ENCODE measurements around the gene SSBP4. TPM values are rescaled to one million over a fixed set of nuclear protein-coding genes. Genes with fewer than 3 reads are reported as not detected.

SSBP4 gene
- total and polyA plus RNA-seq, 2 of the 8 experiments (the other 6 are each of a cell fraction or from before 2014, with no cell fraction given), result 26.4 to 33.7 TPM

DNA sequence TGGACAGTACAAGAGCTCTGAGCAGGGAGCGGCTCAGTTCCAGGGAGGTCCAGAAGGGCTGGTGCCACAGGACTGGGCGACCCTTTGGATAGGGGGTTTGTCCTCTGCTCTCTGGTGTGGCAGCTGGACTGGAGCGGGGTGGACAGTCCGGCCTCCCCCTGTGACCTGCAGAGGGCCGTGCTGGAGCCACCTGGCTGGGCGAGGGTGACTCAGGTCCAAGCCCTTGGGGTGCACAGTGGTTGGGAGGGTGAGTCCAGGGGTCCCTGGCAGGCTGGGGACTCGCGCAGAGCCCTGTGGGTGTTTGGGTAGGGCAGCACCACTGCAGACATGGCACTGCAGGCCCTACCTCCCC lies 7.2 kb downstream of the SSBP4 start:
- H3K23ac ChIP-seq (ENCODE audit: insufficient read length), result no peak overlapping the region
- H3K27me3 ChIP-seq (replicated peaks in 1 of 4; ENCODE audit: control insufficient read depth in 3 of 4, extremely low read depth in 1 of 4, insufficient read depth in 3 of 4, low read length in 3 of 4), result no peaks in the 10 kb centered on the region; a peak in 2 of 7 replicates
- H3K27ac ChIP-seq (ENCODE audit: low read depth, low read length), result no peak overlapping the region
- H3K4ac ChIP-seq (replicated peaks; ENCODE audit: insufficient read length, low read depth, low read length), result no peak overlapping the region
- H3K56ac ChIP-seq (replicated peaks; ENCODE audit: insufficient read length, low read depth, low read length), result no peak overlapping the region
- H2BK15ac ChIP-seq (ENCODE audit: low read length), result no peak overlapping the region
- H3K18ac ChIP-seq (ENCODE audit: extremely low read depth, low read length), result no peak overlapping the region
- H4K8ac ChIP-seq (ENCODE audit: extremely low read depth, insufficient read depth, low read length), result no peak overlapping the region
- H3K4me3 ChIP-seq (ENCODE audit: extremely low read depth in 1 of 4, insufficient read depth in 2 of 4, low read depth in 3 of 4, low read length in 4 of 4), result no peak overlapping the region
- POLR2A ChIA-PET (ENCODE audit: partially characterized antibody), result interaction anchor here (0.8 to 3.8 kb wide), 5 partner anchors 8 to 134 kb away, joined by 4 to 27 read pairs (median 5); partner anchors contain the start of gene ISYNA1
- DNase-seq (ENCODE audit: low read depth in 1 of 2, low spot score in 2 of 2) (no peak), FAIRE-seq (no peak)
- no peak overlapping the region for H3K14ac ChIP-seq (ENCODE audit: insufficient read length)
- CTCF ChIA-PET (ENCODE audit: partially characterized antibody), result interaction anchor here (1.3 kb wide), 1 partner anchor 45 kb away, joined by 3 read pairs; no protein-coding TSS in a partner anchor
- H3K4me2 ChIP-seq (ENCODE audit: insufficient read depth in 1 of 2, low read depth in 2 of 2, low read length in 2 of 2), result no peak overlapping the region
- no peak for TF ChIP-seq MAFK (IDR thresholded peaks at IDR 0.05; ENCODE audit: low read depth, low read length)
- TF ChIP-seq EZH2 (IDR thresholded peaks at IDR 0.05; ENCODE audit: low read depth, low read length, severe bottlenecking), result no peak
- TF ChIP-seq CTBP2 (IDR thresholded peaks at IDR 0.05; ENCODE audit: borderline replicate concordance, insufficient read depth, insufficient read length, low read length), result no peak
- TF ChIP-seq POLR2AphosphoS5 (IDR thresholded peaks at IDR 0.05; ENCODE audit: low read depth, low read length), result no peak
- TF ChIP-seq CBX5 (IDR thresholded peaks at IDR 0.05; ENCODE audit: low read depth, low read length), result no peak
- no peak for TF ChIP-seq KDM5A (IDR thresholded peaks at IDR 0.05; ENCODE audit: low read length)
- no peak for TF ChIP-seq CEBPB (IDR thresholded peaks at IDR 0.05; ENCODE audit: low read depth, low read length)
- TF ChIP-seq BACH1 (IDR thresholded peaks at IDR 0.05; ENCODE audit: low read length), result no peak
- TF ChIP-seq RBBP5 (IDR thresholded peaks at IDR 0.05; ENCODE audit: borderline replicate concordance, low read depth, low read length), result no peak
- no peak for TF ChIP-seq EGR1 (IDR thresholded peaks at IDR 0.05; ENCODE audit: borderline replicate concordance, low read depth, low read length)
- no peak for TF ChIP-seq CTCF (IDR thresholded peaks at IDR 0.05; ENCODE audit: control extremely low read depth in 1 of 3, insufficient read depth in 1 of 3, low read depth in 1 of 3, low read length in 3 of 3)
- H3K79me2 ChIP-seq (ENCODE audit: control insufficient read depth in 1 of 2, insufficient read depth in 2 of 2, low read length in 2 of 2), result peaks cover 0 to 4% of the 10 kb centered on the region in 2 experiments; a peak in 1 of 4 replicates
- H3K4me1 ChIP-seq (replicated peaks in 1 of 4; ENCODE audit: control insufficient read depth in 3 of 4, insufficient read depth in 4 of 4, low read length in 3 of 4), result peaks cover 0 to 36% (median 26%) of the 10 kb centered on the region in 4 experiments; a peak in 6 of 7 replicates
- no peak overlapping the region for H2BK120ac ChIP-seq (replicated peaks; ENCODE audit: low read depth, low read length)
- peaks cover 3% of the 10 kb centered on the region; the same call in 1 of the 2 replicates for H3K79me1 ChIP-seq (ENCODE audit: low read depth, low read length)
- H3K36me3 ChIP-seq (ENCODE audit: control insufficient read depth in 2 of 4, insufficient read depth in 4 of 4, low read length in 3 of 4), result no peaks in the 10 kb centered on the region
- H4K5ac ChIP-seq (ENCODE audit: insufficient read length, low read depth, low read length), result no peak overlapping the region
- WGBS, 2 experiments (ENCODE audit: extremely low coverage in 1 of 2, insufficient coverage in 1 of 2, insufficient read length in 1 of 2, insufficient replicate concordance in 2 of 2, low coverage in 1 of 2, low lambda C conversion rate in 2 of 2, missing lambda C conversion rate in 1 of 2), result 91% methylated on average over 8 of the region's 8 CpGs; no CpG with 5 or more reads in 1 of the 2 experiments
- peaks cover 6% of the 10 kb centered on the region; the same call in 1 of the 2 replicates for H3K23me2 ChIP-seq (ENCODE audit: low read depth, low read length)
- H2BK20ac ChIP-seq (ENCODE audit: low read length), result no peak overlapping the region
- H3K9me3 ChIP-seq (ENCODE audit: insufficient read depth in 2 of 2, low read depth in 1 of 2, low read length in 1 of 2), result no peaks in the 10 kb centered on the region
- no peak overlapping the region for H2AFZ ChIP-seq (ENCODE audit: low read length)
- no peak overlapping the region for H2AK5ac ChIP-seq (ENCODE audit: low read depth, low read length)
- no peak overlapping the region for H2BK5ac ChIP-seq (ENCODE audit: low read depth, low read length)
- peaks cover 4 to 15% of the 10 kb centered on the region in 2 experiments for H4K20me1 ChIP-seq (replicated peaks in 1 of 2; ENCODE audit: control insufficient read depth in 1 of 2, insufficient read depth in 2 of 2, low read length in 2 of 2)
- H2BK12ac ChIP-seq (ENCODE audit: low read depth, low read length), result no peak overlapping the region
- no peak overlapping the region for H4K91ac ChIP-seq (replicated peaks; ENCODE audit: insufficient read length, low read length)
- H3K9ac ChIP-seq (replicated peaks in 1 of 4; ENCODE audit: extremely low read depth in 1 of 4, low read depth in 3 of 4, low read length in 3 of 4), result no peak overlapping the region

Data from H1 (cell line).